Measurements from ENCODE around the gene CHRNA7.

Gene CHRNA7

DNA sequence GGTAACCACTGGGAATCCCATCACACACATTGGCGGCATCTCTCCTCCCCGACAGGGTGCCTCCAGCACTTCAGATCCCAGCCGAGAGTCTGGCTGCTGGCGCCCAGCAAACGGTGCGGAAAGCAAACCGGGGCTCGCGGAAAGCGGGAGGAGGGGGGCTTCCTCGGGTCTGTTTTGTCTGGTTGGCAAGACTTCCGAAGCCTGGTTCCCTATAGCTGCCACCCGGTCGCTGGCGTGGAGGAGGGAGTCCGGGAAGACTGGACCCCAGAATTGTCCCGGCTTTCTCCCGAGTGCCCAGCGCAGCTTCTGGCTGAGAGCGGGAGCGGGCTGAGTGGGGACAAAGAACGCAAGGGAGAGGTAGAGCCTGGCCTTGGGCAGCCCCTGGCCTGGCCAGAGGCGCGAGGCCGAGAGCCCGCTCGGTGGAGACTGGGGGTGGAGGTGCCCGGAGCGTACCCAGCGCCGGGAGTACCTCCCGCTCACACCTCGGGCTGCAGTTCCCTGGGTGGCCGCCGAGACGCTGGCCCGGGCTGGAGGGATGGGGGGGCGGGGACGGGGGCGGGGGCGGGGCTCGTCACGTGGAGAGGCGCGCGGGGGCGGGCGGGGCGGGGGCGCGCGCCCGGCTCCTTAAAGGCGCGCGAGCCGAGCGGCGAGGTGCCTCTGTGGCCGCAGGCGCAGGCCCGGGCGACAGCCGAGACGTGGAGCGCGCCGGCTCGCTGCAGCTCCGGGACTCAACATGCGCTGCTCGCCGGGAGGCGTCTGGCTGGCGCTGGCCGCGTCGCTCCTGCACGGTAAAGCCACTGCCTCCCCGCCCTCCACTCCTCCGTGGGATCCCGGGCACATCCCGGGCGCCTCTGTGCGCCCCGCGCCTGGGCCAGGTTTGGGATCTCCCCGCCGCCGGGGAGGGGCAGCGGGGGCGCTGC is at the start of gene CHRNA7:
TSS of gene CHRNA7 (plus strand) at position 654 of the 920 bp plus-strand sequence. CDS start at position 734, 80 bp downstream.
- no peak for DNase-seq

DNA sequence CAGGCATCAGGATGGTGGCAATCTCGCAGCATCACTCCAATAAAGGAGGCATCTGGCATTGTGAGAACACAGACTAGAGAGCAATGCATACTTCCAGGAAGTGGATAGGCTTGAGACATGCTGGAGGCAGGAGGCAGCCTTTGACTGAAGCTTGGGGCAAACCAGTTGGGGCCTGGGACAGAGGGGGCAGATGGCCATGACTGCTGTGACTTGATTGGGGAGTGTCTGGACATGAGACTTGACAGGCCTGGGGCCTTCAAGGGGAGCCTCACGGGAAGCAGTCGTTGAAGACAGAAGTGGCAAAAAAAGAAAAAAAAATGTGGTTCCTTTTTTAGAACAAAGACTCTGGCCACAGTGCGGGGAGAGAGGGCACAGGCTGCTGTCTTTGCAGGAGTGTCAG is 44.7 kb upstream of the CHRNA7 start:
- DNase-seq, result no peak

DNA sequence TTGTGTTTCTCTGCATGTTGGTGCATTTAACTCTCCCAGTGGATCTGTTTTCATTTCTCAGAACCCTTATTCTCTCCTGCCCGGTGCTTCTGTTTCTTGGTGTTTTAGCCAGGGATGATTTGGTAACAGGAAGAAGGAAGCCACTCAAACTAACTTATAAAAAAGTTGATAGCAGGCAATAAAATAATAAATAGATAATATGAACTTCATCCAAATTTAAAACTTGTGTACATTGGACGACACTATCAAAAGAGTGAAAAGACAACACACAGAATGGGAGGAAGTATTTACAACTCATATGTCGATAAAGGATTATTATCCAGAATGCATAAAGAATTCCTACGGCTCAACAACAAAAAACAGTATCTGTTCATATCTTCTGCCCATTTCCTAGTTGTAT is 37.3 kb upstream of the CHRNA7 start:
- no peak for DNase-seq

DNA sequence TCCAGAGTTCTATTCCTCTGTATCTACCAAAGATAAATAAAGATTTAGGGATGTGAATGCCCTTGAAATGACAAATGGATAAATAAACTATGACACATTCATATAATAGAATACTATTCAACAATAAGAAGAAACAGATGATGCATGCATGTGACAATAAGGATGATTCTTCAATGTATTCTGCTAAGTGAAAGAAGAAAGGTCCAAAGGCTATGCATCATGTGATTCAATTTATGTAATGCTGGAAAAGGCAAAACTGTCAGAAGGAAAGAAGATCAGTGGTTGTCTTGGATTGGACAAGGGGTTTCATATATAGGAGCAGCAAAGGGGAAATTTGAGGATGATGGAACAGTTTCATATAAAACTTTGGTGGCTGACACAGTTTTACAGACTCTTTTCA is 32.6 kb upstream of the CHRNA7 start:
- no peak for DNase-seq

DNA sequence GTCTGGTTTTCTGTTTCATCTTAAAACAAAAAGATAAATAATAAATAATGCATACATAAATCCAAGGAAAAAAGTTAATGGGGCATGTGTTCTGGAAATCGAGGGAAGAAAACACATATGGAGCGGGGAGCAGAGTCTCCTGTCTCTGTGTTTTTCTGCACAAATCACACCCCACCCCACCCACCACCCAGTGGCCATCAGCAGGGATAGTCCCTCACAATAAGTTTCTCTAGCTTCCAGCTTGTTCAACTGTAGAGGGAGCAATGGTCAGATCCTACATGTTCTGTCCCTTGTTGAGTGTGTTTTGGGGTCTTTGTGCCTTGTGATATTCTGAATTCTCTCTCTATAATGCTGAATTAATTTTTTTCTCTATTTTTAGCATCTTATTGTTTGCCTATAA is 26.8 kb upstream of the CHRNA7 start:
- no peak for DNase-seq

DNA sequence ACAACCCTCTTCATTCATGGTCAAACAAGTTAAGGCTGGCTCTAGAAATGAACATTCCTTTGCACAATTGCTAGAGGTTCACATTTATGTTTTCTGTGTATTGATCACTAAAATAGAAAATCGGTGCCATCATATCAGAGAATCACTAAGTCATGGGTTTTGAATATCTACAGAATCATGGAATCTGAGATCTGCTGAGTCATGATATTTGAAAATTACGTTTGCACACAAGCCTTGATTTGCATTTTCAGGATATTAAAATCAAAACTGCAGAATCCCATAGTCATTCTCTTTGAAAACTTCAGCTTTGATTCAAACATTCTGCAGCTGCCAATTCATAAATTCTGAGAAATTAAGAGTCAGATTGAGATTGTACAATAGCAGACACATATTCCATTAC is 26.1 kb upstream of the CHRNA7 start:
- no peak for DNase-seq

DNA sequence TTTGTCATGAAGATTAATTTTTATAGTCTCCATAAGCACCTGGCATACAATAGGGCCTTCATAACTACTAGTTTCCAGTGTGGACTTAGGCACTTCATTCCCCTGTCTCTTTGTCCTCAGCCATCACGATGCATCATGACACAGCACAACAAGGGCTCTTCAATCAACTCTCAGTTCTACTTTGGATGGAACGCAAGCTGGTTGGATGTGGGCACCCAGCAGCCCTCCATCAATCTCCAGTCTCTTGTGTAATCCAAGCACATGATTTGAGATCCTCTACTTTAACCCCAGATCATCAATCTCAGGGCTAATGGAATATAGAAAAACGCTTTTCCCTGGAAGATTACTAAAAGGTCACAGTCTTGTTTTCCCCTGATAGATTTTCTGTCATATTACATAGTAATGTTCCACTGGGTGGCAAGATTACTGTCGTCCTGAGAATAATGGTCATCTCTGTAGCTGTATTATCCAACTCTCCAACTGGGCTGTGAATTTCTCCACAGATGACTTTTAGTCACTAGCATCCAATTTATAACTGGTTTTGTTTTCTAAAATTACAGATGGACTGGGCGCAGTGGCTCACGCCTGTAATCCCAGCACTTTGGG is 22.9 kb upstream of the CHRNA7 start:
- DNase-seq, result no peak

DNA sequence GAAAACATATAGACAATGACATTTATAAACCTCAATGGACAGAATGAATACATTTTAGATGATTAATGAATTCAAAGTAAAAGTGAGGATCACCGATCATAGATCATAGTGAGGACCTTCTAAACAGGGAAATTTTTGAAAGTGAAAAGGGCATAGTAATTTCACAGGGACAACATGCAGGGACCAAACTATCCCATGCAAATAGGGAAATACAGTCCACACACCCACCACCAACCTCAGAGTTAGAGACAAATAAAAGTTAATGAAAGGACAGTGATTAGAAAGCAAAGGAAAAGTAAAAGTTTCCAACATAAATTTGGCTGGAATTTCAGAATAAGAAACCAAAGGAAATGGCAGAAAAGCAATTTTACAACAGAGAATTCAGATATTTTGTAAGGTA is 15.4 kb upstream of the CHRNA7 start:
- no peak for DNase-seq

DNA sequence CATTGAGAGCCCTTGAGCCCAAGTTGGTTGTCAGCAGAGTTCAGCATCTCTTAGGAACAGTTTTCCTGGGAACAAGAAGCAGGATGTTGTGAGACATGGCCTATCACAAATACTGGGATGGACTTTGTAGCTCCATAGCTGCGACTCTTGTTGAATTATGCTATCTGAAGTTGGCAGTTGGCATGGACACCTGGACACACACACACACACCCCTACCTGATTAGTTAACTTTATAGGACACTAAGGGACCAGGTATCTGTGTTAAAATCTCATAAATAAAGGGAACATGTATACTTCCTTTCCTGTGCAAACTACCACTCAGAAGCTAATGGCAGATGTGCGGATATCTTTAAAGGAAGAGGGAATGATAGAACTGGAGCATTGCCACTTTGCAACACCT is 10.2 kb upstream of the CHRNA7 start:
- DNase-seq, result no peak

DNA sequence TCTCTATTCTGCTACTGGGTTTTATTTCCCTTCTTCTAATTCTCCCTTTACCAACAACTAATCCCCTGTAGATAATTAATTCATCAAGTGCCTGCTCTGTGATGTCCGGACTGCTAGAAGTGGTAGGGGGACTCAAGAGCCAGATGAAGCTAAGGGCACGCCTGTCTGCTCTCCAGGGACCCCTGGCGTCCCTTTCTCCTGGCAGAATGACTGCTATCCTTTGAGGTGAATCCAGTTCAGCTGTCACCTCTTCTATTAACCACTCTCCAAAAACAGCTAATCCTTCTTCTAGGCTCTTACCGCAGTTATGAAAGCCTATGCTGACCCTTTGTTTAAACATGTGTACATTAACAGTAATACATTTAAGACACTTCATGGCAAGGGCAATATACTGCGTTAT is 1.4 kb upstream of the CHRNA7 start:
- no peak for DNase-seq

DNA sequence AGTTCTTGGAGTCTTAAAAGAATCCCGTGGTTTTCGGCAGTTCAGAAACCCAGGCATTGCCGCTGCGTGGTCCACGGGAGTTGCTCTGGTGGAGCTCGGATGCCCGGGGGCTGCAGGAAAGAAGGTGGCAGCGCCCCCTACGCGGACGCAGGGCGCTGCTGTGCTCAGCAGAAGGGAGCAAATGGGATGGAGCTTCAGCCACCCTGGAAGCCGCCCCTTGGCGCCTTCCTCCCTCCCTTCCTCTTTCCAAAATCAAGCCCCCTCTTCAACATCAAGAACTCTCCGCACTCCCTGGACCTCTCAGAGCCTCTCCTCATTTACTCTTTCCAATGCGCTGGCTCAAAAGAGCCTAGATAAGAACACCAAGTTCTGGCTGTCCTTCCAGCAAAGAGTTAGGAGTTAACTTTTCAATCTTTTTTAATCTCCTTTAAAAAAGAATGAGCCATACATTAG is 880 bp upstream of the CHRNA7 start:
- no peak for DNase-seq

DNA sequence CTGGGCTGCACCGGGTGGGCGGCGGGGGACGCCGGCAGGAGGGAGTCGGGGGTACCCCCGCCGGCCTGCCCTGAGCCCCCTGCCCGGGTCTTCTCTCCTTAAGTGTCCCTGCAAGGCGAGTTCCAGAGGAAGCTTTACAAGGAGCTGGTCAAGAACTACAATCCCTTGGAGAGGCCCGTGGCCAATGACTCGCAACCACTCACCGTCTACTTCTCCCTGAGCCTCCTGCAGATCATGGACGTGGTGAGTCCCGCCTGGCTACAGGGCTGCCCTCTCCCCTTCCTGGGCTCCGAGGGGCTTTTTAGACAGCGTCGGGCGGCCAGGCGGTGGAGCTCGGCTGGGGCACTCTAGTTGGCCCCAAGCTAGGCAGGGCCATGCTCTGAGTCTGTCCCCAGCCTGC is 480 bp downstream of the CHRNA7 start:
- DNase-seq, result no peak

DNA sequence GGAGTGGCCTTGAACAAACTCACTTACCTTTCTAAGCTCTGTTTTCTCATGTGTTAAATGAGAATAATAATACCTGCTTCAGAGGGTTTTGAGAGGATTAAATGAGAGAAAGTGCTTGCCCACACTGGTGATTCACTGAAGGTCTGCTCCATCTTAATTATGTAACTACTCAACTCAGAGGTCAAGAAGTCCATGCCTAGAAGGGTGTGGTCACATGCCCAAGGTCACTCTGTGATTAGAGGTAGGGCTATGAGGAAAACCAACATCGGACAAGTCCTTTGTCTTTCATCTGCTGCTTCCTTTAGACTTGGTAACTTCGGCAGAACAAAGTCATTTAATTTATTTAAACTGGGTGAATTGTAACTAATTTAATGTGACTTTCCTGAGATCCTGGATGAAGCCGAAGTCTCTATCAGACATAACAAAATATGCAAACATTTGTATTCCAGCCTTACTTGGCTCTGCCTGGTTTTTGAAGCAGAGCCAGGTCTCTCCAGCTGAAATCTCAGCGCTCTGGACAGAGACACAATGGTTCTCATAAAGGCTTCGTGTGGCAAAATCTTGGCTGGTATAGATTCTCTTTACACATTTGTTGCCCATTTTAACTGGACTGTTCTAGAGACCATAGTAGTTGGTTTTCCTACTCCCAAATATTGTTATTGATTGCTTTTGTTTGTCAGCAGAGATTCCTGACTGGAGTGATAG is 3.0 kb downstream of the CHRNA7 start:
- DNase-seq, result no peak

DNA sequence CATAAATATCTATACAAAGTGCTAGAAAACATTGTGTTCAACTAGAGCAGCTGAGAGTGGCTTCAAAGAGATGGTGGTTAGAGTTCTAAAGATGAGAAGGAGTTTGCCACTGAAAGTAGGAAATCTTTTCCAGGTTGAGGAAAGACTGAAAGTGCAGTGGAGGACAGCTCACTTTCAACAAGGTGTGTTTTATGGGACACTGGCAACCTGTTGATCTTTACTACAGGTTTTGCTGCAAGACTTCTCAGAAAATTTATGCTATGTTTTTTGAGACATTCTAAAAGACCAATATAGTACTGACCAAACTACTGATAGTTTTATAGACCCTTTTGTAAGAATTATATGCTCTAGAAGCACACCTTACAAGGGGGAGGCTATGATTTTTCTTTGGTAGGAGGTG is 3.8 kb downstream of the CHRNA7 start:
- no peak for DNase-seq

DNA sequence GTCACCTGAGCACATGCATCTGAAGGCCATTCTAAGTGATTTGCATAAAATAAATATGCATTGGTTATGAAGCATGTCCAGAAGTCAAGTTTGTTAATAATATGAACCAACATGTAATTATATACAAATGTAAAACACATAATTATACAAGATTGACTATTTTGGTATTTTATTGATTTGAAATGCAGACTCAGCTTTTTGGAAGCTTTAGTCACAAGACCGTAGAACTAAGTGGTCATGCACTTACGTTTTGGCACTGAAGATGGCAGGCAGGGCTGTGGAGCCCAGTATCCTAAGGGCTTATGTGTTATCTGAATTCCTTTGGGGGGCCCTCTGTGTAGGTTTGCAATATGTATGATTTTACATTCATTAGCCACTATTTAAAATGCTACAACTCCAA is 5.0 kb downstream of the CHRNA7 start:
- no peak for DNase-seq

DNA sequence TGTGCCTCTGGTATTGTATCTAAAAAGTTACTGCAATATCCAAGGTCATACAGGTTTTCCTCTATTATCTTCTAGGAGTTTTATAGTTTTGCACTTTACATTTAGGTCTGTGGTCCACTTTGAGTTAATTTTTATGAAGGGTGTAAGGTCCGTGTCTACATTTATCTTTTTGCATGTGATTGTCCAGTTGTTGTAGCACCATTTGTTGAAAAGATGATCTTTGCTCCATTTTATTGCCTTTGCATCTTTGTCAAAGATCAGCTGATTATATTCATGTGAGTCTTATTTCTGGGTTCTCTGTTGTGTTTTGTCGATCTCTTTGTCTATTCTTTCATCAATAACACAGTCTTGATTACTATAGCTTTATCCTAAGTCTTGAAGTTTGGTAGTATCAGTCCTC is 6.7 kb downstream of the CHRNA7 start:
- DNase-seq, result no peak

DNA sequence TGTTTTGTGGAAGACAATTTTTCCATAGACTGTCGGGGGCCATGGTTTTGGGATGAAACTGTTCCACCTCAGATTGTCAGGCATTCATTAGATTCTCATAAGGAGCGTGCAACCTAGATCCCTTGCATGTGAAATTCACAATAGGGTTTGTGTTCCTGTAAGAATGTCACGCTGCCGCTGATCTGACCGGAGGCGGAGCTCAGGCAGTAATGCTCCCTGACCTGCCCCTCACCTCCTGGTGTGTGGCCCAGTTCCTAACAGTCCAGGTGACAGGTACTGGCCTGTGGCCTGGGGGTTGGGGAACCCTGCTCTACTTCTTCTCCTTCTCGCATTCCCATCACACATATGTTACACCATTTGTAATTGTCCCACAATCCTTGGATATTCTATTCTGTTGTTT is 11.0 kb downstream of the CHRNA7 start:
- DNase-seq, result no peak

DNA sequence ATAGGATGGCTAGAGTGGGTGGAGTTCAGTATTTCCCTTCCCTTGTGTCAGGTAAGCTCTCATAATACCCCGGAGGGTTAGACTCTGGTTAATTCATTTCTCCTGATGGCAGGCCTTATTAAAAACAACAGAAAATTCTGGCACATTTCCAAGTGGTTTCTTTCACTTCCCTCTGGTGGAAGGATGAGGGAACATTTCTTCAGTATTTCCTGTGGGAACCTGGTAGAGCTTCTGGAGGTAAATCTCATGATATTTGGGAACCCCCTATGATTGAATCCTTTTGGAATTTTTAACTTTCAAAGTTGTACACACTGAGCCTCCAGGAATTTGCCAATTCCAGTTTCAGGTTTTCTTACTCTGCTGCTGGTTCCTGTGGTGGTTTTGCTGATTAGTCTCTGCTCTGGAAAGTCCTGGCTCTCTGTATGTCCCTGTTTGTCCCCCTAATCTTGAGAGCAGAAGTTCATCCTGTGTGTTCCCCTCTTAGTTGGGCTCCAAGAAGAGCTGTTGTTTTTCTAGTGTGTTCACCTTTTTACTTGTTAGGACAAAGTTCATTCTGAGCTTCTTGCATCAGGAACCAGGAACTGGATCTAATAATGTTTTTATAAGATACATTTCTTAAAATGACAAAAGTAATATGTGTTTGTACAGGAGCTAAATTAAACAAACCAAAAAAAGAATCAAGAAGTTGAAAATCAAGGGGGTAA is 12.1 kb downstream of the CHRNA7 start:
- DNase-seq, result no peak

DNA sequence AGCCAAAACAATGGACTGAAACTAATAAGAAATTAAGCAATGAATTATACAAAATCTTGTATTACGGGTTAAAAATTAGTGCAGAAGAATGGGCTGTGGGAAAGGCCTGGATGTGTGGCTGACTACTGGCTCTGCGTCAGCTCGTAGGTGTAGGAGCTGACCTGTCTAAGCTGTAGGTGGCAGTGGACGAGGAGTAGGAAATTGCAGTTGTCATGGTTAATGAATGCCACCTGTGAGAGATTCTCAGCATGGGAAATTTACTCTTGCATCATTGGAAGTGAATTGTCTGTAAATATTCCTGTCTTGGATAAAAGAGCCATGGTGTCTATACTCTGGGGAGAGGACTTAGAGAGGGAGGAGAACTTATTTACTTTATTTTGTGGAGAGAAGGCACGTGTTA is 23.4 kb downstream of the CHRNA7 start:
- DNase-seq, result no peak

DNA sequence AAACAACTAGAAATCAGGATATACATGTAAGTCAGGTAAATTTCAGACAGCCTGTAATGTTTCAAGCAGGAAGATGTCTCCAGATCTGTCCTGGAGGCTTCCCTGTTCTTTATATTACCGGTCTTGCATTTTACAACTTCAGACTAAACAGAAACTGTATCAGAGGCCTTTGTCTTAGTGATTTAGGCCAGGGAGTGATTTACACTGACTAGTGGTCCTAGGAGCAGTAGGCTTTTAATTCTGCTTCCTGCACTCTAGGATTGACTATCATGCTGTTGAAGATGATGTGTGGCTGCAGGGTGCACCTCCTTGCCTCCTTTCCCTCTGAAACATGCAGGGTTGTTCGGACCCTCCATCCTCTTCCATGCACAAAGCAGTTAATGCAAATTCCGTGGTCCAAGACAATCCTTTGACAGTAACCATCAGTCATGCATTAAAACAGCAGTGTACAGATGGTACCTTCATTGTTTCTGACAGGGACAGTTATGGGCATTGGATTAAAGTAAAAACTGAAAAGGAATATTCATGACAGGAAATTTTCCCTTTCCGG is 27.6 kb downstream of the CHRNA7 start:
- no peak for DNase-seq

DNA sequence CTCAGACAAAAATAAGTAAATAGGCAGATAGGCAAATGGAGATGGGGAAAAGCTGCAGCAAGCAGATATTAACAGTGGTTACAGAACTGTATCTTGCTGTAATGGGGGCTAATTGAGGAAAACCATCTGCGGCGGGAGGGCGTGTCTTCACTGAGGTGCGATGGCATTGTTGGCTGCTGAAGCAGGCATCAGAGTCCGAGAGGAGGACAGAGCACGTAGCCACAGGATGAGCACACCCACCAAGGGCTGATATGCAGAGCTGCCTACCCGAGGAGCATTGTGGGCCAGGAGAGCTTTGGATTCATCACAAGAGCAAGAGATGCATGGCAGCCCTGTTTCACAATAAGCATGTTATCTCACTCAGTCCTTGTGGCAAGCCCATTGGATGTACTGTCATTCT is 30.4 kb downstream of the CHRNA7 start:
- no peak for DNase-seq

DNA sequence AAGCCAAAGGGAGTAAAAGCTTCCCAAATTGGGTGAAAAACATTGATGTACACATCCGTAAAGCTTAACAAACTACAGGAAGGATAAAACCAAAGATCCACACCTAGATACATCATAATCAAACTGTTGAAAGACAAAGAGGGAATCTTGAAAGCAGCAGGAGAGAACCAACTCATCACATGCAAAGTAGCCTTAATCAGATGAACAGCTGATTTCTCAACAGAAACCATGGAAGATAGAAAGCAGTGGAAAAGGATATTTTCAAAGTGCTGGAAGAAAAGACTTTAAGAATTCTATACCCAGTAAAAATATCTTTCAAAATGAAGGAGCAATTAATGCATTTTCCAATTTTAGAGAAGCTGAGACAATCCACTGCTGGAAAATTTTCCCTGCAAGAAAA is 36.8 kb downstream of the CHRNA7 start:
- no peak for DNase-seq

DNA sequence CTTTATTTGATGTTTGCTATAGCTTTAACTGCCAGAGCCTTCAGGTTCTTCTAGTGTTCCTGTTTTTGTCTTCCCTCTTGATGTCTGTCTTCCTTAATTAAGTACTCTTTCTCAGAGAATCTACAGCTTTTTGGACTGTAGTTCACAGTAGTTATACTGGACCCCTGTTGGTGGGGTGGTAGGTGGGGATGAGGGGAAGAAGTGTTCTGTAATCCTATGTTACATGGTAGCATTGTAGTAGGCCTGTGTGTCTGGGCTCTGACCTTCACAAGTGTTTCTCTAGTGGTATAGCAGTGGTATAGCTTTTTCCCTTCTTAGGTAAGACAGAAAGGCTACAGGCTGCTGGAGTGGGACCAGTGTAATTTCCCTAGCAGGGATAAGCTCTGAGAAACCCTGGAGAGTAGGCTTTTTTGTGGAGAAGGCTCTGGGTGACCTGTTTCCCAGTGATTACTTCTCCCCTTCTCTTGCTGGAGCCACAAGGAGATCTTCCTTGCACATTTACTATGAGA is 59.6 kb downstream of the CHRNA7 start:
- DNase-seq, result no peak
